Adrenal gland (tissue), 12 donors: ENCODE measurements around the gene GATA3. TPM values are rescaled to one million over a fixed set of nuclear protein-coding genes. Genes with fewer than 3 reads are reported as not detected.

Experiments
- DNase-seq, 7 donors: peaks; one replicate each; pipeline ENCODE4 v3.0.0-alpha.2; 2019 to 2020
- H3K27ac ChIP-seq, 5 donors: fragments of 200-600 bp; sonication (generic) in 4 of 5; 1 replicate in 3 of 5; 2 replicates in 2 of 5; pipeline versions ENCODE4 v1.5.1 to v1.8.0; 2016 to 2020; ENCODE audit warnings: mild to moderate bottlenecking in 1 of 5
- H3K27me3 ChIP-seq: fragments of 200-600 bp; 2 replicates; pipeline ENCODE4 v1.8.0; 2021
- H3K36me3 ChIP-seq, 2 donors: fragments of 200-600 bp; replicated peaks in 1 of 2; 1 replicate in 1 of 2; 2 replicates in 1 of 2; pipeline versions ENCODE4 v1.5.1 to v1.8.0; 2018 to 2022
- H3K4me1 ChIP-seq, 2 donors: fragments of 200-600 bp; replicated peaks in 1 of 2; 1 replicate in 1 of 2; 2 replicates in 1 of 2; pipeline versions ENCODE4 v1.5.1 to v1.8.0; 2018 to 2021
- H3K4me3 ChIP-seq, 4 donors: fragments of 200-600 bp; sonication (generic) in 3 of 4; one replicate each; pipeline ENCODE4 v1.5.1; 2016 to 2018
- H3K9me3 ChIP-seq, 3 donors: fragments of 200-600 bp; sonication (generic) in 1 of 3; replicated peaks in 1 of 3; 1 replicate in 2 of 3; 2 replicates in 1 of 3; pipeline versions ENCODE4 v1.5.1 to v1.8.0; 2016 to 2021
- POLR2A ChIP-seq, 2 donors: fragments of 450-650 bp; IDR thresholded peaks; one replicate each; pipeline ENCODE4 v1.6.1; 2017; ENCODE audit warnings: antibody characterized with exemption in 2 of 2, mild to moderate bottlenecking in 2 of 2, moderate library complexity in 1 of 2
- WGBS, 4 donors: extraction: QIAGEN DNeasy Blood & Tissue Kit in 2 of 4; methylation state at CpG; one replicate each; pipeline versions ENCODE4 v1.1.5 to v1.1.7; 2013 to 2017; 5-methylcytosine and 5-hydroxymethylcytosine counted together
- intact Hi-C, 2 donors: fragments of 100-400 bp; cut with DNase I; formaldehyde crosslinking; loops; one replicate each; pipeline versions ENCODE4 v1.14.1 to v1.15.0; 2022 to 2023
- polyA plus RNA-seq, 3 donors: library from polyadenylated mRNA; stranded (reverse); fragments of 200-250 nt in 2 of 3; fragments of 350-450 nt in 1 of 3; fragmentation: Illumina TruSeq in 1 of 3; extraction: RNeasy Lipid Tissue Mini Kit (QIAGEN cat#74804) in 1 of 3; gene quantifications; one replicate each; pipeline ENCODE4 v1.2.3, GENCODE V29; 2013 to 2014
- total RNA-seq, 9 donors: library from RNA; depleted of rRNA in 4 of 9; stranded (reverse); fragments of >200 nt in 4 of 9; fragments of 120-200 nt in 1 of 9; fragmentation: NEBNext Ultra II Directional in 1 of 9; extraction: Animal tissue kit (Norgen Biotek cat#: 25700) in 1 of 9; gene quantifications; one replicate each; pipeline versions ENCODE4 v1.1.0 to v1.2.4, GENCODE V29; 2013 to 2023
- TF ChIP-seq, protein P1 (sequence below), 6 experiments: fragments of 450-650 bp in 4 of 6; fragments of 200-600 bp in 2 of 6; sonication (generic) in 1 of 6; IDR thresholded peaks; 1 replicate in 5 of 6; 2 replicates in 1 of 6; pipeline versions ENCODE4 v1.5.1 to v1.8.0; 2016 to 2021; ENCODE audit warnings: antibody characterized with exemption in 6 of 6, mild to moderate bottlenecking in 2 of 6, moderate library complexity in 1 of 6
- donor health status: healthy with polysubstance abuse.
- donor health status: Bipolar disorder and iron deficiency.
- donor health status: DM: yes; HTN: yes; CAD: no.
- donor health status: DM: no; HTN: no; CAD: no.
- donor health status: DM: no; HTN: no; CAD: no.
- donor health status: DM: yes; HTN: yes; CAD: no.

Gene GATA3
- total and polyA plus RNA-seq, 12 donors = 1.8 to 11.6 (median 4.7) TPM

DNA sequence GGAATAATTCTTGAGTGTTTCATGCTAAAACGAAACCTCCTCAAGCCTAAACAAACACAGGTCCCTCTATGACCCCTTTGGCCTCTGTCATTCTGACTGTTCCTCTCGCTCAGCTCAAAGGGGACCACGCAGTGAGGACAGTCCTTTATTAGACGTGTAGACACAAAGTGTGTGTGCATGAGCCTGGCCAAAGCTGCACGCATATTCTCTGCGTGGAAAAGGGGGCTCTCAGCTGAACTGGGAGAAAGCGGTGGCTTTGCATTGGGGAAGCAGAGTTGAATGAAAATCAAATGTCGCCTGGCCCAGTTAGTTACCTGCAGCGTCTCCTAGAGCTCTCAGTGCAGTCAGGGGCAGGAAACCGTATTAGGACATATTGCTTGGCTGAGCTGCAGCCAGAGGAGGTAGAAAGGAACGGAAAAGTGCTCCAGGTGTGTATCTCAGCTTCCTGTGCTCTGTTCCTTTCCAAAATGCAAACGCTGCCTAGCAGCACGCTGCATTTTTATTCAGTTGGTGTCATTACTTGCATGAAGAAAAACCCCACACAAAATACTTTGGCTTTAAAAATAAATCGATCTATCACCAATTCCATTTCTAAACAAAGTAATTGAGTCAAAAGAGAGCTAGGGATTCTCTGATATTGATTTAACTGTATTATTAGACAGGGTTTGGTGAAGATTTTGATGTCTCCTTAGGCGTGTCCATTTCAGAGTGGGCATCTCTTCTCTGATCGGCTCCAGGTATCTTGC is 4.9 kb downstream of the GATA3 start:
- no peaks in the 10 kb centered on the region for H3K36me3 ChIP-seq
- peaks cover 11 to 19% of the 10 kb centered on the region in 2 donors for H3K4me1 ChIP-seq
- WGBS, 4 donors = 74 to 77% (median 75%) methylated on average over 16 of the region's 16 CpGs
- no peak overlapping the region for H3K4me3 ChIP-seq
- no peak for TF ChIP-seq POLR2A (IDR thresholded peaks at IDR 0.05)
- TF ChIP-seq, protein P1, sequence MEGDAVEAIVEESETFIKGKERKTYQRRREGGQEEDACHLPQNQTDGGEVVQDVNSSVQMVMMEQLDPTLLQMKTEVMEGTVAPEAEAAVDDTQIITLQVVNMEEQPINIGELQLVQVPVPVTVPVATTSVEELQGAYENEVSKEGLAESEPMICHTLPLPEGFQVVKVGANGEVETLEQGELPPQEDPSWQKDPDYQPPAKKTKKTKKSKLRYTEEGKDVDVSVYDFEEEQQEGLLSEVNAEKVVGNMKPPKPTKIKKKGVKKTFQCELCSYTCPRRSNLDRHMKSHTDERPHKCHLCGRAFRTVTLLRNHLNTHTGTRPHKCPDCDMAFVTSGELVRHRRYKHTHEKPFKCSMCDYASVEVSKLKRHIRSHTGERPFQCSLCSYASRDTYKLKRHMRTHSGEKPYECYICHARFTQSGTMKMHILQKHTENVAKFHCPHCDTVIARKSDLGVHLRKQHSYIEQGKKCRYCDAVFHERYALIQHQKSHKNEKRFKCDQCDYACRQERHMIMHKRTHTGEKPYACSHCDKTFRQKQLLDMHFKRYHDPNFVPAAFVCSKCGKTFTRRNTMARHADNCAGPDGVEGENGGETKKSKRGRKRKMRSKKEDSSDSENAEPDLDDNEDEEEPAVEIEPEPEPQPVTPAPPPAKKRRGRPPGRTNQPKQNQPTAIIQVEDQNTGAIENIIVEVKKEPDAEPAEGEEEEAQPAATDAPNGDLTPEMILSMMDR (IDR thresholded peaks at IDR 0.05) = no peak
- no peaks in the 10 kb centered on the region for H3K27me3 ChIP-seq
- H3K9me3 ChIP-seq = no peaks in the 10 kb centered on the region
- peak overlapping the region in 1 of 5 donors; percentile 57 for H3K27ac ChIP-seq
- no peak for DNase-seq
- intact Hi-C loops = loop anchor here in 1 of 2 donors (10.0 kb wide), 1 partner anchor 175 kb away; no protein-coding TSS in a partner anchor

DNA sequence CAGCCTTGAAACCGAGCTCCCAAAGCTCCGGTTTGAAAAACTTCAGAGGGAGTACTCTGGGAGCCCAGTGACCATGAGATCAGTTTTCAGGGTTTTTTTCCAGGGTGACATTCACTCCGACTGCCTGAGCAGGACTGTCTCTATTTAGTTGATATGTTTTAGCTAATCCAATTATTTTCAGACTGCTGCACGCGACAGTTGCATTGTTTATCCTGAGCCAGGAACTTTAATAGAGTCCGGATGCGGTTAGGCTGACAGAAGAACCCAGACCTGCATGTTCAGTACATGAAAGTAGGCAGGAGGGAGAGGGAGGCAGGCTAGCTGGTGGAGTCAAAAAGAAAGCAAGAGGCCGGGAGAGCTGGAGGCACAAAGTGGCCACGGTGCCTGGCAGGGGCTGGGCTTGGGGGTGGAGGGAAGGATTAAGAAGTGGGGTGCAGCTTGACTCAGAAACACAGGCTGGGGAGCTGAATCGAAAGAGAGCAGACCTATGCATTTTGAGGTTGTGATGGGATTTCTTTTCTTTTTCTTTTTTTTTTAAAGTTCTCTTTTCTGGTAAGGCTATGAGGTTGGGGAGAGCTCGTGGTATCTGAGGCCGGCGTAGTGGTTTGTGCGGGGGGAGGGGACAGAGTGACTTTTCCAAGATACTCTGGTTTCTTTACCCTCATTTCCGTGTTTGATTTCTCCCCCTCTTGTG is 5.7 kb downstream of the GATA3 start:
- 31 to 46% (median 34%) methylated on average over 15 of the region's 15 CpGs for whole genome bisulfite sequencing, 4 donors
- no peaks in the 10 kb centered on the region for H3K27me3 ChIP-seq

DNA sequence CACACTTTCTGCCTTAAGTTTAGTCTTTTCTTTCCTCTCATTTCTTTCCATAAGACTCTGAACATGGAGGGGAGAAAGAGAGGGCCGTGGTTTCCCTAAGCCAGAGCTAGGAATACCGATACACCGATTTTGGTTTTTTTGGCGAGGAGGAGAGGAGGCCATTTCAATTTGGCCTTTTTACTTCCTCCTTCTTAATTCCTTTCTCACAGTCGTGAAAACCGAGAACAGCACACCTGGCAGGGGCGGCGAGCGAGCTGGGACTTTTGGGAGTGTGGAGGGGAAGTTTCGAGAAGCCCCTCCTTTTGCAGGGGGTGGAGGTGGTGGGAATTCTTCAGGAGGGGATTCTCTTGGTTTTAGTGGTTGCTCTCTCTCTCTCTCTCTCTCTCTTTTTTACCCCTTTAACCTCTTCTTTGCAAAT is 6.2 kb downstream of the GATA3 start:
- H3K9me3 ChIP-seq = no peaks in the 10 kb centered on the region
- DNase-seq = no peak
- peak overlapping the region in 1 of 4 donors; percentile 23 for H3K4me3 ChIP-seq
- intact Hi-C loops = no loop called here
- no peaks in the 10 kb centered on the region for H3K36me3 ChIP-seq
- no peaks in the 10 kb centered on the region for H3K27me3 ChIP-seq
- peaks cover 5 to 20% of the 10 kb centered on the region in 2 donors for H3K4me1 ChIP-seq
- H3K27ac ChIP-seq = no peak overlapping the region
- 63 to 69% (median 68%) methylated on average over 10 of the region's 10 CpGs for WGBS, 4 donors
- TF ChIP-seq, protein P1 (IDR thresholded peaks at IDR 0.05) = no peak
- no peak for TF ChIP-seq POLR2A (IDR thresholded peaks at IDR 0.05)

More for the DNA sequence above, 5.7 kb downstream of the GATA3 start:
- intact Hi-C loops = no loop called here
- peak overlapping the region in 1 of 5 donors; percentile 57 for H3K27ac ChIP-seq
- H3K4me1 ChIP-seq = peaks cover 7 to 19% of the 10 kb centered on the region in 2 donors
- TF ChIP-seq POLR2A (IDR thresholded peaks at IDR 0.05) = no peak
- TF ChIP-seq, protein P1 (IDR thresholded peaks at IDR 0.05) = no peak
- peak overlapping the region in 1 of 4 donors; percentile 23 for H3K4me3 ChIP-seq
- H3K9me3 ChIP-seq = no peaks in the 10 kb centered on the region
- no peaks in the 10 kb centered on the region for H3K36me3 ChIP-seq
- DNase-seq = peak in 2 of 7 donors; percentile 14 to 80
